Left ventricle myocardium superior (tissue), 1 donor: ENCODE results near the gene MRM2. TPM values are rescaled to one million over a fixed set of nuclear protein-coding genes. Genes with fewer than 3 reads are reported as not detected.

ENCODE experiments used
- ATAC-seq: fragments of 200-7000 bp; cut with Tn5 transposase; one replicate; pipeline ENCODE4 v1.9.1; 2020; ENCODE audit warnings: mild to moderate bottlenecking, moderate library complexity
- DNase-seq: peaks from one replicate; pipeline ENCODE4 v3.0.0-alpha.2; 2020
- intact Hi-C: fragments of 100-400 bp; cut with micrococcal nuclease; formaldehyde crosslinking; loops from one replicate; pipeline ENCODE4 v1.11.0; 2022
- total RNA-seq: library from RNA; stranded (reverse); fragmentation: NEBNext Ultra II Directional; extraction: Animal tissue kit (Norgen Biotek cat#: 25700); gene quantifications from one replicate; pipeline ENCODE4 v1.2.1, GENCODE V29; 2021
- donor health status: DM: no; HTN: yes; CAD: no; lungs with severe emphysema.

The MRM2 gene
- total RNA-seq, 1 donor from 2014 or later = 23.5 TPM

- DNase-seq = no peak
- ATAC-seq = no peak
- intact Hi-C loops = no loop called here
These were observed 30.1 kb downstream of the MRM2 start for GRCh38 chr7:2211926-2212325.

GRCh38 chr7:2211259-2211880 is 30.6 kb downstream of the MRM2 start:
- intact Hi-C loops = no loop called here

GRCh38 chr7:2210551-2211258 is 31.3 kb downstream of the MRM2 start:
- DNase-seq (no peak), ATAC-seq (no peak)
- intact Hi-C loops = no loop called here

More at GRCh38 chr7:2211259-2211880, 30.6 kb downstream of the MRM2 start:
- no peak for ATAC-seq
- DNase-seq = no peak

- ATAC-seq (no peak), DNase-seq (no peak)
- intact Hi-C loops = no loop called here
These were observed 32.1 kb downstream of the MRM2 start for GRCh38 chr7:2209961-2210323.

GRCh38 chr7:2209146-2209960 is 32.7 kb downstream of the MRM2 start:
- intact Hi-C loops = no loop called here
- DNase-seq = peak; percentile 85

GRCh38 chr7:2208712-2209111 is 33.3 kb downstream of the MRM2 start:
- intact Hi-C loops = no loop called here
- DNase-seq (no peak), ATAC-seq (no peak)

More at GRCh38 chr7:2209146-2209960, 32.7 kb downstream of the MRM2 start:
- ATAC-seq = peak; percentile 53

GRCh38 chr7:2205036-2205780 is 36.8 kb downstream of the MRM2 start:
- no peak for ATAC-seq
- DNase-seq = no peak
- intact Hi-C loops = no loop called here

GRCh38 chr7:2204446-2204845 is 37.6 kb downstream of the MRM2 start:
- intact Hi-C loops = no loop called here
- DNase-seq (no peak), ATAC-seq (no peak)

GRCh38 chr7:2203766-2204300 is 38.2 kb downstream of the MRM2 start:
- no peak for DNase-seq
- intact Hi-C loops = no loop called here

GRCh38 chr7:2202901-2203765 is 38.9 kb downstream of the MRM2 start:
- intact Hi-C loops = no loop called here
- ATAC-seq (peak; percentile 28), DNase-seq (no peak)

More at GRCh38 chr7:2203766-2204300, 38.2 kb downstream of the MRM2 start:
- peak; percentile 42 for ATAC-seq

GRCh38 chr7:2202361-2202761 is 39.6 kb downstream of the MRM2 start:
- no peak for DNase-seq
- no peak for ATAC-seq
- intact Hi-C loops = no loop called here

- intact Hi-C loops = no loop called here
- DNase-seq = no peak
- ATAC-seq = no peak
These were observed 40.2 kb downstream of the MRM2 start for GRCh38 chr7:2201686-2202360.

- intact Hi-C loops = no loop called here
- DNase-seq = no peak
- ATAC-seq = no peak
These were observed 40.9 kb downstream of the MRM2 start for GRCh38 chr7:2201128-2201527.

GRCh38 chr7:2200584-2200980 is 41.4 kb downstream of the MRM2 start:
- intact Hi-C loops = no loop called here
- ATAC-seq (no peak), DNase-seq (no peak)

GRCh38 chr7:2199956-2200583 is 41.9 kb downstream of the MRM2 start:
- intact Hi-C loops = no loop called here
- ATAC-seq (no peak), DNase-seq (no peak)

- DNase-seq (no peak), ATAC-seq (no peak)
- intact Hi-C loops = no loop called here
These were observed 42.5 kb downstream of the MRM2 start for GRCh38 chr7:2199528-2199927.

GRCh38 chr7:2198760-2199159 is 43.2 kb downstream of the MRM2 start:
- intact Hi-C loops = no loop called here
- DNase-seq (no peak), ATAC-seq (no peak)
